CD14-positive monocyte (primary cell): Measurements from ENCODE around the gene RER1. TPM values are rescaled to one million over a fixed set of nuclear protein-coding genes. Genes with fewer than 3 reads are reported as not detected.

Experiments used
- DNase-seq, 3 donors: peaks; one replicate each; pipeline ENCODE4 v3.0.0-alpha.2; 2011 to 2022
- H2AFZ ChIP-seq: 2 replicates; pipeline ENCODE4 v1.6.0; 2012; ENCODE audit warnings: mild to moderate bottlenecking, low read depth, low read length, inconsistent platforms; ENCODE audit not compliant: insufficient read depth, poor library complexity, severe bottlenecking
- H3K27ac ChIP-seq, 2 donors: 1 replicate in 1 of 2; 2 replicates in 1 of 2; pipeline ENCODE4 v1.5.1; 2012 to 2013; ENCODE audit warnings: low read length in 2 of 2, control low read depth in 1 of 2, inconsistent platforms in 1 of 2, low read depth in 1 of 2, mild to moderate bottlenecking in 1 of 2
- H3K27me3 ChIP-seq, 2 donors: one replicate each; pipeline versions ENCODE4 v1.6.0 to v1.6.1; 2011 to 2013; ENCODE audit warnings: low read length in 2 of 2; ENCODE audit not compliant: control insufficient read depth in 2 of 2, insufficient read depth in 2 of 2
- H3K36me3 ChIP-seq, 2 donors: replicated peaks in 1 of 2; 1 replicate in 1 of 2; 2 replicates in 1 of 2; pipeline versions ENCODE4 v1.5.1 to v1.6.1; 2012 to 2013; ENCODE audit warnings: low read length in 2 of 2, control low read depth in 1 of 2, inconsistent platforms in 1 of 2, mild to moderate bottlenecking in 1 of 2; ENCODE audit not compliant: insufficient read depth in 2 of 2, control insufficient read depth in 1 of 2
- H3K4me1 ChIP-seq, 2 donors: 1 replicate in 1 of 2; 2 replicates in 1 of 2; pipeline versions ENCODE4 v1.5.1 to v1.6.1; 2012 to 2013; ENCODE audit warnings: low read length in 2 of 2, control low read depth in 1 of 2, inconsistent platforms in 1 of 2, mild to moderate bottlenecking in 1 of 2, moderate library complexity in 1 of 2; ENCODE audit not compliant: insufficient read depth in 2 of 2, control insufficient read depth in 1 of 2
- H3K4me2 ChIP-seq: replicated peaks from 2 replicates; pipeline ENCODE3; 2012; ENCODE audit warnings: low read length, moderate library complexity, mild to moderate bottlenecking; ENCODE audit not compliant: poor library complexity, severe bottlenecking; ENCODE audit errors: extremely low read depth
- H3K4me3 ChIP-seq, 3 experiments: fragments of 200-600 bp in 1 of 3; sonication (generic) in 1 of 3; replicated peaks in 1 of 3; 1 replicate in 2 of 3; 2 replicates in 1 of 3; pipeline ENCODE4 v1.5.1; 2011 to 2013; ENCODE audit warnings: low read length in 3 of 3, mild to moderate bottlenecking in 3 of 3, control low read depth in 2 of 3, low read depth in 2 of 3, inconsistent platforms in 1 of 3, moderate library complexity in 1 of 3
- H3K79me2 ChIP-seq: 2 replicates; pipeline ENCODE4 v1.6.0; 2012; ENCODE audit warnings: mild to moderate bottlenecking, control low read depth, inconsistent platforms, low read length, moderate library complexity; ENCODE audit not compliant: insufficient read depth
- H3K9ac ChIP-seq: 2 replicates; pipeline ENCODE4 v1.6.0; 2017; ENCODE audit warnings: low read length, mild to moderate bottlenecking; ENCODE audit not compliant: insufficient read depth, poor library complexity, severe bottlenecking
- H3K9me3 ChIP-seq, 2 donors: replicated peaks in 1 of 2; 1 replicate in 1 of 2; 2 replicates in 1 of 2; pipeline versions ENCODE4 v1.5.1 to v1.6.1; 2012 to 2013; ENCODE audit warnings: low read length in 2 of 2, control low read depth in 1 of 2; ENCODE audit not compliant: control insufficient read depth in 1 of 2, insufficient read depth in 1 of 2
- H4K20me1 ChIP-seq: 2 replicates; pipeline ENCODE4 v1.6.0; 2012; ENCODE audit warnings: mild to moderate bottlenecking, low read length, control low read depth, moderate library complexity; ENCODE audit not compliant: insufficient read depth
- H3K27ac Mint-ChIP-seq, 7 donors: one replicate each; pipeline ENCODE4 v1.8.0; 2020; ENCODE audit warnings: mild to moderate bottlenecking in 7 of 7, mixed read lengths in 7 of 7, moderate library complexity in 6 of 7, inconsistent platforms in 2 of 7
- H3K27me3 Mint-ChIP-seq, 3 donors: one replicate each; pipeline ENCODE4 v1.8.0; 2021 to 2022; ENCODE audit warnings: low read depth in 3 of 3, mild to moderate bottlenecking in 3 of 3, mixed read lengths in 3 of 3, moderate library complexity in 3 of 3, inconsistent platforms in 1 of 3
- H3K36me3 Mint-ChIP-seq, 2 donors: one replicate each; pipeline ENCODE4 v1.8.0; 2020; ENCODE audit warnings: mixed read lengths in 2 of 2, inconsistent platforms in 1 of 2, mild to moderate bottlenecking in 1 of 2
- H3K4me1 Mint-ChIP-seq: one replicate; pipeline ENCODE4 v1.8.0; 2020; ENCODE audit warnings: mild to moderate bottlenecking, mixed read lengths
- H3K4me3 Mint-ChIP-seq, 2 donors: one replicate each; pipeline ENCODE4 v1.8.0; 2020; ENCODE audit warnings: mild to moderate bottlenecking in 2 of 2, mixed read lengths in 2 of 2, moderate library complexity in 1 of 2
- H3K9me3 Mint-ChIP-seq, 7 donors: one replicate each; pipeline ENCODE4 v1.8.0; 2020 to 2022; ENCODE audit warnings: mixed read lengths in 7 of 7, mild to moderate bottlenecking in 6 of 7, moderate library complexity in 6 of 7, inconsistent platforms in 2 of 7
- WGBS: methylation state at CpG from one replicate; pipeline ENCODE4 v1.1.5; 2013; ENCODE audit warnings: missing lambda C conversion rate; ENCODE audit not compliant: insufficient coverage; 5-methylcytosine and 5-hydroxymethylcytosine counted together
- intact Hi-C, 2 donors: fragments of 100-400 bp; cut with micrococcal nuclease; formaldehyde crosslinking; loops; one replicate each; pipeline versions ENCODE4 v1.15.0 to v1.15.1; 2023
- polyA plus RNA-seq, 3 donors: library from polyadenylated mRNA; depleted of rRNA in 1 of 3; unstranded in 2 of 3; stranded (reverse) in 1 of 3; fragments of 300-500 nt in 2 of 3; fragments of >200 nt in 1 of 3; fragmentation: Illumina TruSeq in 2 of 3; gene quantifications; 1 replicate in 2 of 3; 2 replicates in 1 of 3; pipeline ENCODE4 v1.2.3, GENCODE V29; 2012 to 2021
- TF ChIP-seq, protein P1 (sequence below): fragments of 200-600 bp; IDR thresholded peaks from one replicate; pipeline ENCODE4 v1.8.0; 2022; ENCODE audit warnings: antibody characterized with exemption, mild to moderate bottlenecking

RER1 gene
- polyA plus RNA-seq, 3 donors, result 98.3 to 235 (median 193) TPM

- H3K27ac Mint-ChIP-seq, result peak overlapping the region in 1 of 7 donors; percentile 32
- H3K4me3 Mint-ChIP-seq, result no peak overlapping the region
- no peak for DNase-seq
- no peaks in the 10 kb centered on the region for H4K20me1 ChIP-seq
- H3K36me3 ChIP-seq, result no peaks in the 10 kb centered on the region
- H3K4me2 ChIP-seq, result no peak overlapping the region
- H3K4me3 ChIP-seq, result no peak overlapping the region
- TF ChIP-seq, protein P1, sequence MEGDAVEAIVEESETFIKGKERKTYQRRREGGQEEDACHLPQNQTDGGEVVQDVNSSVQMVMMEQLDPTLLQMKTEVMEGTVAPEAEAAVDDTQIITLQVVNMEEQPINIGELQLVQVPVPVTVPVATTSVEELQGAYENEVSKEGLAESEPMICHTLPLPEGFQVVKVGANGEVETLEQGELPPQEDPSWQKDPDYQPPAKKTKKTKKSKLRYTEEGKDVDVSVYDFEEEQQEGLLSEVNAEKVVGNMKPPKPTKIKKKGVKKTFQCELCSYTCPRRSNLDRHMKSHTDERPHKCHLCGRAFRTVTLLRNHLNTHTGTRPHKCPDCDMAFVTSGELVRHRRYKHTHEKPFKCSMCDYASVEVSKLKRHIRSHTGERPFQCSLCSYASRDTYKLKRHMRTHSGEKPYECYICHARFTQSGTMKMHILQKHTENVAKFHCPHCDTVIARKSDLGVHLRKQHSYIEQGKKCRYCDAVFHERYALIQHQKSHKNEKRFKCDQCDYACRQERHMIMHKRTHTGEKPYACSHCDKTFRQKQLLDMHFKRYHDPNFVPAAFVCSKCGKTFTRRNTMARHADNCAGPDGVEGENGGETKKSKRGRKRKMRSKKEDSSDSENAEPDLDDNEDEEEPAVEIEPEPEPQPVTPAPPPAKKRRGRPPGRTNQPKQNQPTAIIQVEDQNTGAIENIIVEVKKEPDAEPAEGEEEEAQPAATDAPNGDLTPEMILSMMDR, result no peak
- no peaks in the 10 kb centered on the region for H3K79me2 ChIP-seq
- no peaks in the 10 kb centered on the region for H3K36me3 Mint-ChIP-seq
- H3K9me3 Mint-ChIP-seq, result no peaks in the 10 kb centered on the region
- no peaks in the 10 kb centered on the region for H3K27me3 ChIP-seq
- no peak overlapping the region for H3K27ac ChIP-seq
- peaks cover 3 to 6% of the 10 kb centered on the region in 2 donors for H3K4me1 ChIP-seq
- peaks cover 0 to 3% (median 0%) of the 10 kb centered on the region in 3 donors for H3K27me3 Mint-ChIP-seq
- H2AFZ ChIP-seq, result no peak overlapping the region
- H3K4me1 Mint-ChIP-seq, result peaks cover 7% of the 10 kb centered on the region
- H3K9me3 ChIP-seq, result no peaks in the 10 kb centered on the region
- no peak overlapping the region for H3K9ac ChIP-seq
- intact Hi-C loops, result no loop called here
- WGBS, result 95% methylated on average over 18 of the region's 19 CpGs
Observed at GRCh38 chr1:2385606-2386280, 5.9 kb upstream of the RER1 start.

DNA sequence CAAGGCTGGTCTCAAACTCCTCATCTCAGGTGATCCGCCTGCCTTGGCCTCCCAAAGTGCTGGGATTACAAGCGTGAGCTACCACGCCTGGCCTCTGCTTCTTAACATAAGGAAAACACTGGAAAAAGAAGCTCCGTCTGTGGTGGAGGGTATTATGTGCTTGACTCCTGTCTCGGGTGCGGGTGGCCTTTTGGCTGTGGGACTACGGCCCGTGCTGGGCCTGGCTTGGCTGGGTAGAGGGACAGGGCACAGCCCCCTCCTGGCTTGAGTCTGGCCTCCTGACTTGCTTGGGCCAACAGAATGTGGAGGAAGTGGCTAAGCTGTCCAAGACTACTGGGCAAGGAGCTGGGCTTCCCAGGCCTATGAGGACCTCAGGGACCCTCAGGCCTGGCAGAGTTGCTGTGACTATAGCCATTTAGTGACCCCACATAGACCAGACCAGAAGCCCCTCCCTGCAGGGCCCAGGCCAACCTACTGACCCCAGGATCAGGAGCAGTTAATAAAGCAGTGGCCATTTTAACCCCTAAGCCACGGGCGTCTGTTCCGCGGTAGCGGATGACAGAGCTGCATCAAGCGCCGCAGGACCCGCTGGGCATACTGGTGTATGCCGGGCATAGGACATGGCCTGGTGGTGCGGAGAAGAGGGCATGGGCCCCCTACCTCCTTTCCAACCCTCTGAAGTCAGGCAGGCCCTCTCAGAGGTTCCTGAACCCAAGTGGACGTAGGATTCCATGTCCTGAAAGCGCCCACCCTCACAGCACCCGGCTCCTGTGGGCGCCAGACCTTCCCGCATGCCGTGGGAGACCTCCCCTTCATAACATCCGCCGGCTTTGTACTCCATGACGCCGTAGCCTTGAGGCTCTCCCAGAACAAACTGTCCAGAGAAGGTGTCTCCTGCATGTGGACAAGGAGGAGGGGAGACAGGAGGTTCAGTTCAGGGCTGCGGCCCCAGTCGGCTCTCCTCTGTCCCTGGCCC is 4.7 kb upstream of the RER1 start:
- Histone ChIP-seq H2AFZ (no peak overlapping the region), H3K27me3 (no peaks in the 10 kb centered on the region), H3K4me3 (no peak overlapping the region), H3K4me2 (no peak overlapping the region), H3K9ac (no peak overlapping the region), H4K20me1 (no peaks in the 10 kb centered on the region), H3K36me3 (no peaks in the 10 kb centered on the region), H3K79me2 (peaks cover under 1% of the 10 kb centered on the region), H3K4me1 (peaks cover 5 to 11% of the 10 kb centered on the region in 2 donors), H3K27ac (no peak overlapping the region), H3K9me3 (no peaks in the 10 kb centered on the region)
- H3K36me3 Mint-ChIP-seq, result no peaks in the 10 kb centered on the region
- H3K9me3 Mint-ChIP-seq, result no peaks in the 10 kb centered on the region
- intact Hi-C loops, result no loop called here
- TF ChIP-seq, protein P1, result no peak
- H3K27ac Mint-ChIP-seq, result peak overlapping the region in 1 of 7 donors; percentile 55
- H3K4me3 Mint-ChIP-seq, result no peak overlapping the region
- peaks cover 9% of the 10 kb centered on the region for H3K4me1 Mint-ChIP-seq
- WGBS, result 98% methylated on average over 13 of the region's 30 CpGs
- peaks cover 0 to 3% (median 0%) of the 10 kb centered on the region in 3 donors for H3K27me3 Mint-ChIP-seq
- DNase-seq, result no peak
